HUES64 (cell line): ENCODE data around the gene ALOX5AP. TPM values are rescaled to one million over a fixed set of nuclear protein-coding genes. Genes with fewer than 3 reads are reported as not detected.

Source experiments
- H3K27ac ChIP-seq: 2 replicates; pipeline ENCODE4 v1.7.0; 2013; ENCODE audit warnings: low read depth, low read length, inconsistent platforms
- H3K27me3 ChIP-seq: 2 replicates; pipeline ENCODE4 v1.6.1; 2013; ENCODE audit warnings: mild to moderate bottlenecking, low read length; ENCODE audit not compliant: insufficient read depth
- H3K36me3 ChIP-seq: 2 replicates; pipeline ENCODE4 v1.6.1; 2013; ENCODE audit warnings: mild to moderate bottlenecking, low read length; ENCODE audit not compliant: insufficient read depth
- H3K4me1 ChIP-seq: 2 replicates; pipeline ENCODE4 v1.6.1; 2013; ENCODE audit warnings: mild to moderate bottlenecking, low read length, moderate library complexity; ENCODE audit not compliant: insufficient read depth
- H3K4me3 ChIP-seq: 2 replicates; pipeline ENCODE4 v1.5.1; 2013; ENCODE audit warnings: mild to moderate bottlenecking, low read length, moderate library complexity
- H3K9ac ChIP-seq: 2 replicates; pipeline ENCODE4 v1.6.1; 2013; ENCODE audit warnings: mild to moderate bottlenecking, low read depth, low read length
- H3K9me3 ChIP-seq: 2 replicates; pipeline ENCODE4 v1.6.1; 2013; ENCODE audit warnings: low read depth, low read length; ENCODE audit not compliant: insufficient read depth
- WGBS: fragments of 150-250, 120-280 bp; methylation state at CpG from one replicate; pipeline ENCODE4 v1.1.7; 2013; ENCODE audit warnings: missing lambda C conversion rate; 5-methylcytosine and 5-hydroxymethylcytosine counted together
- polyA plus RNA-seq, 2 experiments: library from polyadenylated mRNA; stranded (reverse); fragments of 50-300 nt; gene quantifications; one replicate each; pipeline ENCODE4 v1.2.3, GENCODE V29; 2013

ALOX5AP gene
- not detected for polyA plus RNA-seq (2013, experiment 1 of 2)
- polyA plus RNA-seq (2013, experiment 2 of 2), result not detected

DNA sequence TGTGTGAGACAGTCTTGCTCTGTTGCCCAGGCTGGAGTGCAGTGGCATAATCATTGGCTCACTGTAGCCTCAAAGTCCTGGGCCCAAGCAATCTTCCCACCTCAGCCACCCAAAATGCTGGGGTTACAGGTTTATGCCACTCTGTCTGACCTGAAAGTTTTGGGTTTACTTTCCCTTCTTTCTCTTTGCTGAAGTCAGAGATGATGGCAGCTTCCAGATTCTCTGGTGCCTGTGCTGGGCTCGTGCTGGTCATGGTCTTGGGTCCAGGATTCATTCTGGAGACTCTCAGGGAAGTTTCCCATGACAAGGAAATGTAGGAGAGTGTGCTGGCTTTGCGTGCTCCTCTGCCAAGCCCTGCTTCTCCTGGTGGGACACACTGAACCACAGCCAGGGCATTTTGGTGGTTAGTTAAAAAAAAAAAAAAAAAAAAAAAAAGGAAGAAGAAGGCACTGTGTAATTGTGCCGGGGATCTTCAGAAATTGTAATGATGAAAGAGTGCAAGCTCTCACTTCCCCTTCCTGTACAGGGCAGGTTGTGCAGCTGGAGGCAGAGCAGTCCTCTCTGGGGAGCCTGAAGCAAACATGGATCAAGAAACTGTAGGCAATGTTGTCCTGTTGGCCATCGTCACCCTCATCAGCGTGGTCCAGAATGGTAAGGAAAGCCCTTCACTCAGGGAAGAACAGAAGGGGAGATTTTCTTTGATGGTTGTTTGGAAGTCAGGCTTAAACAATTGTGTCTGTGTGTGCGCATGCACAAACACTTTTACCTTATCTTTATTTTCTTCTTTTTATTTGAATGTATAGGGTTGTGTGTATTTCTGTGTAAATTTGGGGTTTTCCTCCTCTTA is at the start of gene ALOX5AP:
Gene ALOX5AP, plus strand, starts transcription at position 519 of the 847 bp plus-strand sequence. Its CDS starts 63 bp downstream, at position 582.
- H3K9me3 ChIP-seq, result no peaks in the 10 kb centered on the region
- H3K27ac ChIP-seq, result no peak within 1 kb of the TSS
- H3K4me1 ChIP-seq, result peaks cover 6% of the 10 kb centered on the region; the same call in 1 of the 2 replicates
- no peaks in the 10 kb centered on the region for H3K36me3 ChIP-seq
- no peak within 1 kb of the TSS for H3K4me3 ChIP-seq
- H3K27me3 ChIP-seq, result no peaks in the 10 kb centered on the region
- H3K9ac ChIP-seq, result no peak within 1 kb of the TSS
- WGBS, result 83% methylated on average over 5 of the region's 6 CpGs

DNA sequence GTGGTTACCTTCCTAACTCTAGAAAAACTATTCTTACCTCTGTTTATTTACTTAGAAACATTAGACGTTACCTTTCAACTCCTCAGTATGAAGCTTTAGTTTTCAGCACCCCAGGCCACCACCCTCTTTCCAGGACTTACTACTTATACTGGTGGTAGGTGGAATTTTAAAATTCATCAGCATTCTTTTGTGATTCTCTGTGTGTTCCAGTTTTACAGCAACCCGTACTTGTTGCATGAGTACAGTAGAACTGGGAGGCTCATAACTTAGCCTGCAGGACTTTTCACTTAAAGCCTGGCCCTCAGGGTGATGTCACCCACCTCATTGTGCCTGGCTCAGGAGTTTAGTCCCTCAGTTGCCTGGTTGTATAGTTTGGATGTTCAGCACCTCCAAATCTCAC is 49.4 kb upstream of the ALOX5AP start:
- Histone ChIP-seq H3K27me3 (no peaks in the 10 kb centered on the region), H3K36me3 (no peaks in the 10 kb centered on the region), H3K4me1 (no peaks in the 10 kb centered on the region), H3K27ac (no peak overlapping the region), H3K9ac (no peak overlapping the region), H3K9me3 (no peaks in the 10 kb centered on the region), H3K4me3 (no peak overlapping the region)
- 88% methylated on average over 2 of the region's 2 CpGs for WGBS

DNA sequence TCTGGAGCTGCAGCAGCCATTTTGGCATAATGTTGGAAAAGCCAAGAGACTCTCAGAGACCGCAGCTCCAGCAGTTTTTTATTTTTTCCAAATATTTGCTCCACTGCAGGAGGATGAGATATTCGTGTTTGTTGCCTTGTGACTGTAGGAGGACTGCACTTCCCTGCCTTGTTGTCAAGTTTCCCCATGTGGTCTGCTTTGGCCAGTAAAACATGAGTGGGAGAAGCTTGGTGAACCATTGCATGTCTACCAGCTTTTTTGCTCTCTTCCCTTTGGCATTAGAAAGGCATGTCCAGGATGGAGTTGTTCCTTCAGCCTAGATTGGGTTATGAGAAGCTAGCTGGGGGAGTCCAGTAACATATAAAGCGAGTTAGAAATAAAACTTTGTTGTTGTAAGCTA is 47.7 kb upstream of the ALOX5AP start:
- no peaks in the 10 kb centered on the region for H3K4me1 ChIP-seq
- no peak overlapping the region for H3K27ac ChIP-seq
- H3K36me3 ChIP-seq, result no peaks in the 10 kb centered on the region
- WGBS, result 86% methylated on average over 2 of the region's 3 CpGs
- no peak overlapping the region for H3K9ac ChIP-seq
- H3K9me3 ChIP-seq, result no peaks in the 10 kb centered on the region
- no peak overlapping the region for H3K4me3 ChIP-seq
- no peaks in the 10 kb centered on the region for H3K27me3 ChIP-seq

DNA sequence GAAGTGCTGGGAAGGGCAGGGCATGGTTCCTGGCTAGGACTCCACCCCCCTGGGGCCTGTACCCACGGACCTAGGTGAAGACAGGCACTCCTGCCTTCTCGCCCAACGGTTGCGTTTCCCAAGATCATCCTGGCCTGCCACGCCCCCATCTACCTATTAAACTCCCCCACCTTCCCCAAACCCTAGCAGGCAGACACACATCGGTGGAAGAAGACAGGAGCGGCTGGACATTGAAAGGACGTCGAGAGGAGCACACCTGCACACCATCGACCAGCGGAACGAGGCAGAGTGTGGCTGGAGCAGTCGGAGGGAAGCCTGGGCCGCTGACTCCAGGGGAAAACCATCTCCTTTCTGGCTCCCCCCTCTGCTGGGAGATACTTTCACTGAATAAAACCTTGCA is 45.6 kb upstream of the ALOX5AP start:
- Histone ChIP-seq H3K27ac (no peak overlapping the region), H3K9me3 (no peaks in the 10 kb centered on the region), H3K9ac (no peak overlapping the region), H3K27me3 (no peaks in the 10 kb centered on the region), H3K36me3 (no peaks in the 10 kb centered on the region), H3K4me3 (no peak overlapping the region), H3K4me1 (no peaks in the 10 kb centered on the region)
- WGBS, result 93% methylated on average over 14 of the region's 14 CpGs

DNA sequence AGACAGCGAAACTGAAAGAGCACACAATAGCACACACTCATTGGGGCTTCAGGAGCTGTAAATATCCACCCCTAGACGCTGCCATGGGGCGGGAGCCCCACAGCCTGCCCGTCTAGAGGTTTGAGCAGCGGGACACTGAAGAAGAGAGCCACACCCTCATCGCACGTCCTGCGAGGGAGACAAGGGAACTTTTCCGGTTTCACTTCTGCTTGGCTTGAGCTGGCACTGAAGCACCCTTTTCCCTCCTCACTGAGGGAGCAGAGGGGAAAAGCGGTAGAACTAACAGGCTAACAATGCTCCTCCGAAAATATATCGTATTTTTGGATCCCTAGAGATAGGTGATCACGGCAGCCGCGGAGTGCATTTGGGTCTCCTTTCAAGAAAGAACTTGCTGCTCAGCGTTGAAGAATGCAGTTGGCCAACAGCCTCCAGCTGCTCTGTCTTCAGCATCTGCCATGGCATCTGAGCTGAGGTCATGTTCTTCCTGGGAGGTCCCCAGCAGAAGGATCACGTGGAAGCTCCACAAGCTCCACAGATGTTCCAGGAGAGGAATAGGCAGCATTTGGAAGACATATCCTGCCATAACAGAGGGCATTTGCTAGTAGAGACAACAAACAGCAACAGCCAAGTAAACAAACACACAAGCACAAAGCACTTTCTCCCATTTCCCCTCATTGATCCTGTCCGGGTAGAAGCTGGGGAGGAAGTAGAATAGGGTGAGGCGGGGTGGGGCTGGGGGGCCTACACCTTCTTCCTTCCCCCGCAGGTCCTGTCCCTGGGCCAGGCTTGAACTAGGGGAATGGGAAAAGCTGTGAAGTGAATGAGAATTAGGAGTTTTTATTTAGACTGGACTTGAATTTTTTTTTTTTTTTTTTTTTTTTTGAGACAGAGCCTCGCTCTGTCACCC is 44.8 kb upstream of the ALOX5AP start:
- Histone ChIP-seq H3K9me3 (no peaks in the 10 kb centered on the region), H3K36me3 (no peaks in the 10 kb centered on the region), H3K4me3 (no peak overlapping the region), H3K27ac (no peak overlapping the region), H3K27me3 (no peaks in the 10 kb centered on the region), H3K4me1 (0 out of 2 replicates have a peak, but pooled peaks cover 2% of the 10 kb centered on the region), H3K9ac (no peak overlapping the region)
- WGBS, result 92% methylated on average over 21 of the region's 21 CpGs

DNA sequence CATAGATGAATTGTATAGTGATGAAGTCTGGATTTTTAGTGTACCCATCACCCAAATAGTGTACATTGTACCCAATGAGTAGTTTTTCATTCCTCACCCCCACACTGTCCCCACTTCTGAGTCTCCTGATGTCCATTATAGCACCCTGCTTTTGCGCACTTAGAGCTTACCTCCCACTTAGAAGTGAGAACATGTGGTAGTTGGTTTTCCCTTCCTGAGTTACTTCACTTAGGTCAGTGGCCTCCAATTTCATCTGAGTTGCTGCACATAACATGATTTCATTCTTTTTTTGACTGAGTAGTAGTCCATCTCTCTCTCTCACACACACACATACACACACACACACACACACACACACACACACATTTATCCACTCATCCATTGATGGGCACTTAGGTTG is 43.2 kb upstream of the ALOX5AP start:
- no peaks in the 10 kb centered on the region for H3K27me3 ChIP-seq
- no peaks in the 10 kb centered on the region for H3K9me3 ChIP-seq
- WGBS, result no CpG with 5 or more reads among the region's 1 CpG
- no peak overlapping the region for H3K27ac ChIP-seq
- H3K9ac ChIP-seq, result no peak overlapping the region
- peaks cover 14% of the 10 kb centered on the region for H3K4me1 ChIP-seq
- H3K36me3 ChIP-seq, result no peaks in the 10 kb centered on the region
- no peak overlapping the region for H3K4me3 ChIP-seq

DNA sequence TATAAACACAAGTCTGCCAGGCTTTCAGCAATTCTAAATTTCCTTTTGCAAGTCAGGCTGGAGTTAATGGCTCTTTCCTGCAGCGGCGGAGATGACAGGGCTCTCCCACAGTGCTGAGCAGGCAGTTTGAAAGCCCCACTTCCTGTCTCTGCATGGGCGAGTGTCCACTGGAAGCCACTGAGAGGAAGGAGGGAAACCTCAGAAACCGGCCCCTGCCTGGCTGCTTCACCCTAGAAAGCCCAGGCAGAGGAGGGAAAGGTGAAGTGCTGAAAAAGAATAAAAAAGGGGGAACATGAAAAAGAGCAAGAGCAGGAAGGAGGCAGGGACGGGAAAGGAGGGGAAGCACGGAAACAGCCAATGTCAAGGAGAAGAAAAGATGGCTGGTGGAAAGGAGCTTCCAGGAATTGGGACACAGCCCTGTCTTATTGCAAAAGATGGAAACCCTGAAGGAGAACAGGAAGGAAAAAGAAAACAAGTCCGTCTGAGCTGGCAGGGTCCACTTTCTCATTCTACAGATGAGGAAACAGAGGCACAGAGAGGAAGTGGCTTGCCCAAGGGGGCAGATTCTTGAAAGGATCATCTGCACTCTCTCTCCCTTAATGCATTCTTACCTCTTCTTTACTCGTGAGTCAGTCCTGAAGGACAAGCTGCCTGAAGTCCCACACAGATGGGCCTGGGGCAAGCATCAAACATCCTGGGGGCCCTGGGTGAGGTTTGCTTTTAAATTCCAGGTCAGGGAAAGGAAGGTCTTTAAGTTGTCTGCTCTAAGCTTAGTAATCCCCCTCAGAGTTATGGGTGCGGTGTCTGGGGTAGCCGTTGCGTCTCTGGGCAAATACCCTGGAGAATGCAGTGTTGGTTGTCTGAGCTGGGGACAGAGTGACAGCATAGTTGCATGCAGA is 38.8 kb upstream of the ALOX5AP start:
- Histone ChIP-seq H3K9me3 (no peaks in the 10 kb centered on the region), H3K4me3 (no peak overlapping the region), H3K9ac (no peak overlapping the region), H3K4me1 (peaks cover 14% of the 10 kb centered on the region), H3K27ac (no peak overlapping the region), H3K27me3 (no peaks in the 10 kb centered on the region), H3K36me3 (no peaks in the 10 kb centered on the region)
- 47% methylated on average over 11 of the region's 11 CpGs for WGBS

DNA sequence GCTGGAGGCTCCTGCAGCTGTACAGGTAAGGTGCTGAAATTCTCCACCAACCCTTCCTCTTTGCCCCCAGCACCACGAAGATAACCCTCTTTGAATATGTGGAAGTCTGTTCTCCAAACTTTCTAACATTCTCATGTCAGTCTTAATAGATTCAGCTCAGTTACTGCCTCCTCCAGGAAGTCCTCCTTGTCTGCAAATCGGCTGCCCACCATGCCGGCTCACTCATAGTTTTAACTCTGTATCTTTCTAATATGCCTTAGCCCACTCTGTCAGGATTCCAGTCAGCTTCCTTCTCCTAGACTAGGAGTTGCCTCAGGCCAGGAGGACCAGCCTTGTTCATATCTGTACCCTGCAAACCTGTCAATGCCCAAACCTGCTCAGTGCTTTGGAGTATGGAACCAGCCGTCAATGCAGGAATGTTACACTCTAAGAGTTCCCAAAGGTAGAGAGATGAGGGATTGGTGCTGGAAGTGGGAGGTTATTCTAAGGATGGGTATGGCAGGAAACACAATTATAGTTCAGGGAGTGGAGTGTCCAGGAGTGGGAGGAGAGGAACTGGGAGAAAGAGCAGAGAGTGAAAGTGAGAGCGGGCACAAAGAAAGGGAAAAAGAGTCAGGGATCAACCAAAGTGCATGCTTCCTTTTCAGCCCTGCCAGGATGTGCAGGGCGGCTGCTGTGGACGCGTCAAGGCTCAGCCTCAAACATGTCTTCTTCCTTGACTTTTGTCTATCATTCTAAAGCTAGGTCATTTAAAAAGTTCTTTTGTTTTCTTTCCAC is 38.0 kb upstream of the ALOX5AP start:
- H3K9me3 ChIP-seq, result no peaks in the 10 kb centered on the region
- no peaks in the 10 kb centered on the region for H3K27me3 ChIP-seq
- peaks cover 14% of the 10 kb centered on the region for H3K4me1 ChIP-seq
- no peaks in the 10 kb centered on the region for H3K36me3 ChIP-seq
- 91% methylated on average over 8 of the region's 8 CpGs for WGBS
- H3K27ac ChIP-seq, result no peak overlapping the region
- H3K4me3 ChIP-seq, result no peak overlapping the region
- H3K9ac ChIP-seq, result no peak overlapping the region

DNA sequence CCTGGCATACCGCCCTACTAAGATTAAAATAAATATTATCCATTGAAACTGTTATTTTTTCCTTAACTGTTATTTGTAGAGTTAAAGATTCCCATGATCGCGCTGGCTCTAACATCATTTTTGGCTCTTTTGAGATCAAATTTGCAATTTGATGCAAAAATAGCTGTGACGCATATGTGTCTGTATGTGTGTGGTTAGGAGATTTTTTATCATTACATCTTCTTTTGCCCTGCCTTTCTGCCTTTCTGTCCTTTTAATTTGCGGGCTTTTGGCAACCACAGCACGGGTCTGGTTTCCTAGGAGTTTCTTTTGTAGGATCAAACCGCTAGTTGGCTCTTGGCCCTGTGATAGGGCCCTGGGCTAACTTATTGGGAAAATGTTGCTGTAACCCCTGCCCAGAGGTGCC is 37.3 kb upstream of the ALOX5AP start:
- Histone ChIP-seq H3K4me3 (no peak overlapping the region), H3K9ac (no peak overlapping the region), H3K36me3 (no peaks in the 10 kb centered on the region), H3K9me3 (no peaks in the 10 kb centered on the region), H3K27me3 (no peaks in the 10 kb centered on the region), H3K4me1 (peaks cover 14% of the 10 kb centered on the region), H3K27ac (no peak overlapping the region)
- WGBS, result 89% methylated on average over 6 of the region's 7 CpGs

DNA sequence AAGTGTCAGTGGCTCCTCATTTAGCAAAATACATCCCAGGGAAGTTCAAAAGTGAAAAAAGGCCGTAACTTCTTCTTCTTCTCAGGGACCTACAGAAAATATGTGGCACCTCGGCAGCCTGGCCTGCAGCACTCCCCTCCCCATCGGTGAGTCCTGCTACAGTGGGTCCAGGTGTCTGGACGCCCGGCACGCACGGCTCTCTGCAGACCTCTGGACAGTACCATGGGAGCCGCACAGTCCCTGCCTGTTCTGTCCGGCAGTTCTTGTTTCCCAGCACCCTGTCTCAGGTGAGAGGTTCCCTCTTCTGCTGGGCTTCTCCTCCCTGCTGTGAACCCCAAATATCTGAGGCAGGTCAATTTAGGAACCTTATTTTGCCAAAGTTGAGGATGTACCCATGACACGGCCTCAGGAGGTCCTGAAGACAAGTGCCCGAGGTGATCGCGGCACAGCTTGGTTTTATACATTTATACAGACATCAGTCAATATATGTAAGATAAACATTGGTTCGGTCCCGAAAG is 36.8 kb upstream of the ALOX5AP start:
- Histone ChIP-seq H3K36me3 (no peaks in the 10 kb centered on the region), H3K9me3 (no peaks in the 10 kb centered on the region), H3K9ac (no peak overlapping the region), H3K27ac (no peak overlapping the region), H3K4me1 (peaks cover 14% of the 10 kb centered on the region), H3K4me3 (no peak overlapping the region), H3K27me3 (no peaks in the 10 kb centered on the region)
- 82% methylated on average over 15 of the region's 15 CpGs for WGBS
